NCI-H345 treated with DMSO at 0.1 percent for 48 hours (cell line): ENCODE results near the gene UBE4A.

ENCODE experiments used
- DNase-seq: peaks from one replicate; lab custom pipeline; 2025; ENCODE audit not compliant: unreplicated experiment; lab: John Stamatoyannopoulos, UW

Gene UBE4A, protein sequence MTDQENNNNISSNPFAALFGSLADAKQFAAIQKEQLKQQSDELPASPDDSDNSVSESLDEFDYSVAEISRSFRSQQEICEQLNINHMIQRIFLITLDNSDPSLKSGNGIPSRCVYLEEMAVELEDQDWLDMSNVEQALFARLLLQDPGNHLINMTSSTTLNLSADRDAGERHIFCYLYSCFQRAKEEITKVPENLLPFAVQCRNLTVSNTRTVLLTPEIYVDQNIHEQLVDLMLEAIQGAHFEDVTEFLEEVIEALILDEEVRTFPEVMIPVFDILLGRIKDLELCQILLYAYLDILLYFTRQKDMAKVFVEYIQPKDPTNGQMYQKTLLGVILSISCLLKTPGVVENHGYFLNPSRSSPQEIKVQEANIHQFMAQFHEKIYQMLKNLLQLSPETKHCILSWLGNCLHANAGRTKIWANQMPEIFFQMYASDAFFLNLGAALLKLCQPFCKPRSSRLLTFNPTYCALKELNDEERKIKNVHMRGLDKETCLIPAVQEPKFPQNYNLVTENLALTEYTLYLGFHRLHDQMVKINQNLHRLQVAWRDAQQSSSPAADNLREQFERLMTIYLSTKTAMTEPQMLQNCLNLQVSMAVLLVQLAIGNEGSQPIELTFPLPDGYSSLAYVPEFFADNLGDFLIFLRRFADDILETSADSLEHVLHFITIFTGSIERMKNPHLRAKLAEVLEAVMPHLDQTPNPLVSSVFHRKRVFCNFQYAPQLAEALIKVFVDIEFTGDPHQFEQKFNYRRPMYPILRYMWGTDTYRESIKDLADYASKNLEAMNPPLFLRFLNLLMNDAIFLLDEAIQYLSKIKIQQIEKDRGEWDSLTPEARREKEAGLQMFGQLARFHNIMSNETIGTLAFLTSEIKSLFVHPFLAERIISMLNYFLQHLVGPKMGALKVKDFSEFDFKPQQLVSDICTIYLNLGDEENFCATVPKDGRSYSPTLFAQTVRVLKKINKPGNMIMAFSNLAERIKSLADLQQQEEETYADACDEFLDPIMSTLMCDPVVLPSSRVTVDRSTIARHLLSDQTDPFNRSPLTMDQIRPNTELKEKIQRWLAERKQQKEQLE

DNA sequence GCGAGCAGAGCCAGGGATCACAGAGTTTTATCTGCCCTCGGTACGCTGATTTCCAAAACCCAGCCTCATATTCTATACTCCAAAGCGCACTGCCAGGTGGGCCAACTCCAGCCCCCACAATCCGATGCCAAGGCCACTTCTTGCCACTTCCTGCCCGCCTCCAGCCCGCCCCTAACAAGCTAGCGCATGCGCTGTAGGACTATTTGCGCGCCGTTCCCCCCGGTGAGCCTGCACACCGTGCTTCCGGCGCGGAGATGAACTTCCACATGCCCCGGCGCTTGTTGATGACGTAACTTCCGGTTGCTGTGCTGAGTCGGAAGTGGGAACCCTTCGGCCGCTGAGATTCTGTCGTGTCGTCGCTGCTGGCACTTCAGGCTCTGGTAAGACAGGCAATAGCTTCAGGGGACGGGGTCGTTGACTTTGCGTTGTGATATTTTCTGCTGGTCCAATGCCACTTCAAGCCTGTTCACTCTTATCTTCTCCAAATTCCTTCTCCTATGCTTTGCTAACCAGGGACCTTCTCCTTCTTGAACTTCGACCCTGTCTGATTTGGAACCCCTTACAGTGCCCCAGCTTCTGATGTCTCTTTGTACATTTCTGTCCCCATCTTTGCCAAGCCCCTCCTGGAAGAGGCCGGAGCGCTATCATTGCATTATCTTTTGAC lies at the start of gene UBE4A:
TSS of gene UBE4A (plus strand) at position 306 of the 664 bp plus-strand sequence. CDS start 5,481 bp downstream, outside the sequence.
- DNase-seq, result peak; percentile 95

DNA sequence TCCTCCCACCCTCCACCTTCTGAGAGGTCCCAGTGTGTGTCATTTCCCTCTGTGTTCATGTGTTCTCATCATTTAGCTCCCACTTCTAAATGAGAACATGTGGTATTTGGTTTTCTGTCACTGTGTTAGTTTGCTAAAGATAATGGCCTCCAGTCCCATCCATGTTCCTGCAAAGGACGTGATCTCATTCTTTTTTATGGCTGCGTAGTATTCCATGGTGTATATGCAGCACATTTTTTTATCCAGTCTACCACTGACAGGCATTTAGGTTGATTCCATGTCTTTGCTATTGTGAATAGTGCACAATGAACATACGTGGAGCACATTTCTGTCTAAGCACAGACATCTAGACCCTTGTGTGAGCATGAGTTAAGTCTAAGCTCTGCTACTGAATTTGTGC lies 49.1 kb upstream of the UBE4A start:
- no peak for DNase-seq

DNA sequence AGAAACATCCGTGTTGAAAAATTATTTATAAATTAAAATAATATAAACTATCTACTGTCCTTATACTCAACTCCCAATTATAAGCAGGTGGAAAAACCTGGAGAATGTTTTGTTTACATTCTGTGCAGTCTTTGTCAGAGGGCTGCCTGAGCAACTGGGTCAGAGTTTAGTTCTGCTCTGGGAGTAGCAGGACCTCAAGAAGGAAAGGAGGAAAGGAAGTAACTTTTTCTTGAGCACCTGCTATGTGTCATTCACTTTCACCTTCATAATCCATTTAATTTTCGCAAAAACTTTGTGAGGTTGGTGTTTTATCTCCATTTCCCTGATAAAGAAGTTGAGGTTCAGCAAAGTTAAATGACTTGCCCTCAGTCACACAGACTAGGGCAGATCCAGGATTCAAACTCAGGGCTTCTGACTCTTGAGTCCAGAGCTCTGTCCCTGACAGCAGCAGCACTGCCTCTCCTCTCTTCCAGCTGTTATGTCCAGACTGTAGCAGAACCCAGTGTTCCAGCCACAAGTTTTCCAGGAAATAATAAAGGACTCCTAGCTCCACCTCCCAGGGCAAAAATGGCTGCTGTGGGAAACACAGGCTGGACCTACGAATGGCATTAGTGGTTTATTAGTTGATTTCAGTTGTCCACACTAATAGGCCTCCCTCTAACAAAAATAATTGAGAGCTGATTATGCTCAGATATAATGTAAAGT lies 48.5 kb upstream of the UBE4A start:
- DNase-seq, result no peak

DNA sequence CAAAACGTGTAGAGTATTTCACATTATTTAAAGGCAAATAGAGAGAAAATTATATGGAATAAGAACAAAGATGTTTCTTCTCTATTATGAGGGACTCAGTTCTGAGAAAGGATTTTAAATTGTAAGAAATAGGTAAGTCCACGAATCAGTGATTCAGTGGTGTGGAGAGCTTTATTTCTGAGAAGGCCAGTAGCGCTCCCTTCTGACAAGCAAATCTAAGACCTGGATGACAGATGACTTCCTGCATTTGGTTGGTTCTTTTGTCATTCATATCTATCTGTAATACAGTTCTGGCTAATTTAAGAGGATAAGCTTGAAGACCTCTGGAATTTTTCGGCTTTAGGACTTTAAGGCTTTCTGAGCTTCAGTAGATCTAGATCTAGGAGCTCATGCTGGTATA lies 47.9 kb upstream of the UBE4A start:
- no peak for DNase-seq

DNA sequence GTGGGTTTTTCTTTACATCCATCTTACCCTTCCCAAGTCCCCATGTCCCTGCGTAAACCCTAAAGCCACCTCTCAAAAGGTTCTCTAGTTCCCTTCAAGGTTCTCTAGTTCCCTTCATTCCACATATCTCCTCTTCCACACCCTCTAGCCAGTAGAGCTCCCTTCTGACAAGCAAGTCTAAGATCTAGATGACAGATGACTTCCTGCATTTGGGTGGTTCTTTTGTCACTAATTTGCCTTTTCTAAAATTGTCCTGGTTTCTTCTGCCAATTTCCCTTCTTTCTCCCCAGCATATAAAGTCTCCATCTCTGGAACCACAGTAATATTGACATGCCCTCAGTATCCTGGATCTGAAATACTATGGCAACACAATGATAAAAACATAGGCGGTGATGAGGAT lies 47.1 kb upstream of the UBE4A start:
- DNase-seq, result no peak

DNA sequence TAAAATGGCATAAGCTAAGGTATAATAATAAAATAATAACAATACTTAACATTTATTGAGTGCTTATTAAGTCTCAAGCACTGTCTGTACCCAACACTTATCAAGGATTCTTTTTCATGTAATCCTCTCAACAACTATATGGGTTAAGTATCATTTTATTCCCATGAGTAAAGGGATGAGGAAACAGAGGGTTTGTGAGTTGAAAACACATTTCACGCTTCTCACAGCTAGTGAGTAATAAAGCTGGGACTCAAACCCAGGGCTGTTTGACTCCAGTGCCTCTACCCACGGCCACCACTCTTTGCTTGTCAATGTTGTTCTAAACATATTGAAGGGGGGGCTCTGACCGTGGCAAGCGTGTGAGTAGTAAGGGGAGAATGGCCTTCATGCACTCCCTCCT lies 46.2 kb upstream of the UBE4A start:
- DNase-seq, result no peak

DNA sequence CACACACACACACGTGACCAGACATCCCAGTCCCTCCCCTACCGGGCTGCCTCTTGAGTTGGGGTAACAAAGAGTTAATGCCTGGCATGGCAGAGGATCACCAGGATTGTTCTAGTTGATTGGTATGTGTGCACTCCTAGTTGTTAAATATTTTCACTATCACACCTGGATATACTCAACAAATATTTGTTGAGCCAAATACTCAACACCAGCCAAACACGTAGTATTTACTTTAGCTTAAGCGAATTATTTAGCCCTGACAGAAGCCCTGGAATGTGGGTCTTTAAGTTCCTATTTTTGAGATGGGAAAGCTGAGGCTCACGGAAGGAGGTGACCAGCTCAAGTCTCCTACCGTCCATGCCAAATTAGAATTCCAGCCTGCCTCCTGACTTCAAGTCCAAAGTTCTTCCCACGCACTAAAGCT lies 44.4 kb upstream of the UBE4A start:
- no peak for DNase-seq

DNA sequence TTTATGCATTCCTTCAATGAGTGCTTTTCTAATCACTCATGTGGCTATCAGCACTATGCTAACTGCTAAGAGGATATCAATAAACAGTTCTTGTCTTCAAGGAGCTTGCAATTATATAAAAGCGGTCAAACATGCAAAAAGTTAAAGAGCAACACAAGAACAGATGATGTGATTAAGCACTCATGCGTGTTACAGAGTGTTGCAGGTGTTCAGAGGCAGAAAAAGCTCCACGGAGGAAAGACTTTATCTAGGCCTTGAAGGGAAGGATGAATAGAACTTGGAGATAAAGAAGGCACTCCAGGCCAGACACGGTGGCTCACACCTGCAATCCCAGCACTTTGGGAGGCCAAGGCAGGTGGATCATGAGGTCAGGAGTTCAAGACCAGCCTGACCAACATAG lies 41.3 kb upstream of the UBE4A start:
- no peak for DNase-seq

DNA sequence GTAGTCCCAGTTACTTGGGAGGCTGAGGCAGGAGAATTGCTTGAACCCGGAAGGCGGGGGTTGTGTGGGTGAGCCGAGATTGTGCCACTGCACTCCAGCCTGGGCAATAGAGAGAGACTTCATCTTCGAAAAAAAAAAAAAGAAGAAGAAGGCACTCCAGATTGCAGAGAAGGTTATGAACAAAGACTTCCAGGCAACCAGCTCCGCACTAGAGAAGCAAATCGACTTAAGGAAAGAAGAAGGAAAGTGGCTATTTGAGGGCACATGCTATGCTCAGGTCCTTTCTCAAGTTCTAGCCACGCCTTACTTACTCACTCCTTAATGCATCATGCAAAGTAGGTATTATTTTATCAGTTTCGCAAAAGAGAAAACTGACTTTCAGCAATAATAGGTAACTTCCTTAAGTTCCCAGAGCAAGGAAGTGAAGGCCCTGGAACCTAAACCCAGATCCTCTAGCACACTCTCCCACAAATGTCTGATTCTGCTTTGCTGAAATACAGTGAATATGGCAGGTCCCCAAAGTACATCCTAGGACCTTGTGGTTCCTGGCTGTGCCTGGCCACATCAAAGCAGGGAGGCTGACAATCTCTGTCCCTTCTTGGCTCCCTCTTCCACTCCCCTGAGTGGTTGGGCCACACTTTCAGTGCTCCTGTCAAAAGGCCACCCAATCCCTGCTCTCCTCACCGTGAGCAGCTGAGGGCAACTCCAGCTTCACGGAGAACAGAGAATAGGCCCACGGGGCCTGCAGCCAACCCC lies 40.6 kb upstream of the UBE4A start:
- no peak for DNase-seq

DNA sequence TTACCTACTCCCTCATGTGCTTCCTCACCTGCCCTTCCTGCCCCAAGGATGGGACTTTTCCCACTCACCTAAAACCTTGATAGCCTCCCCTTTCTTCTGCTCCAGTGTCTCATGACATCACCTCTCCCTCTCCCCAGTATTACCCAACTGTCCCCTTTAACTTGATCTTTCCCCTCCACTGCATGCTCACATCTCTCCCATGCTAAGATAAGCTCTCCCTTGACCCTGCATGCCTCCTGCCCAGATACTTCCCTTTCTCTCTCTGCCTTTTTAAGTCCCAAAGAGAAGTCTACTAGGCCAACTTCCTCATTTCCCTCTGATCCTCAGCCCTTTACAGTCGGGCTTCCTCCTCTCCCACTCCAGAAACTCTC lies 40.1 kb upstream of the UBE4A start:
- no peak for DNase-seq

DNA sequence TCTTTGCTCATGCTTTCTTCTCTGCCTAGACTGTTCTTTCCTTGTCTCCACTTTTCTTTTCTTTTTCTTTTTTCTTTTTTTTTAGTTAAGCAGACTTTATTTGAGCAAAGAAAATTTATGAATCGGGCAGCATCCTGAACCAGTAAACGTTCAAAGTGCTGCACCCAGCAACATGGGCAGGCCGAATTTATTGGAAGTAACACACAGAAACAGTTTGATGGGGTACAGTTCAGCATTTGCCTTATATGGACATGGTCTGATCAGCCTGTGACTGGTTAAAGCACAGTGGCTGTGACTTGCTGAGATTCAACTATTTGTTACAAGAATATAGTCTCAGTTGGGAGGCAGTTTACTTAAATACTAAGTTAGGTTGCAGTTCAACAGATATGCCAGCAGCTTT lies 38.9 kb upstream of the UBE4A start:
- DNase-seq, result no peak

DNA sequence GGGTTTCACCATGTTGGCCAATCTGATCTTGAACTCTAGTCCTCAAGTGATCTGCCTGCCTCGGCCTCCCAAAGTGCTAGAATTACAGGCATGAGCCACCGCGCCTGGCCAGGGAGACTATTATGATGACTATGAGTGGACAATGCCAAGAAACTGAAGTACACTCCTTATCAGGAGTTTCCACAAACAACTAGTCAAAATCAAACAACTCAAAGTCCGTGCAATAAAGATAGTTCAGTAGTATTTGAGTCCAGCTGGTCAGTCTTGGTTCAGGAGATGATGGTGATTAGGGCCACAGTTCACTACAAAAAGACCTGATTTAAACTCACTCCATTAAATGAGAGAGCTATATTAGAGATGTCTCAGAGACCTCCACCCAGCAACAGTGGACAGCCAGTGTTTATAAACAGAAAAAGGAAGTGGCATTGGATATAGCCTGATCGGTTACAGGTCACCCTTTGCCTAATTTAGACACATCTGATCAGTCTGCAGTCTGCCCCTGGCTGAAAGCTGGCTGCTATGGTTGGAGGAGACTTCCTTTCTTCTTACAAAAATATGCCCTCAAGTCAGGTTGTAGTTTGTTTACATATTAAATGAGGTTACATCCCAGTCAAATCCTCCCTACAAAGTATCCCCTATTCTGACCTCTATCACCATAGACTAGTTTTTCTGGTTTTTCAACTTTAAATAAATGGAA lies 37.9 kb upstream of the UBE4A start:
- DNase-seq, result no peak

DNA sequence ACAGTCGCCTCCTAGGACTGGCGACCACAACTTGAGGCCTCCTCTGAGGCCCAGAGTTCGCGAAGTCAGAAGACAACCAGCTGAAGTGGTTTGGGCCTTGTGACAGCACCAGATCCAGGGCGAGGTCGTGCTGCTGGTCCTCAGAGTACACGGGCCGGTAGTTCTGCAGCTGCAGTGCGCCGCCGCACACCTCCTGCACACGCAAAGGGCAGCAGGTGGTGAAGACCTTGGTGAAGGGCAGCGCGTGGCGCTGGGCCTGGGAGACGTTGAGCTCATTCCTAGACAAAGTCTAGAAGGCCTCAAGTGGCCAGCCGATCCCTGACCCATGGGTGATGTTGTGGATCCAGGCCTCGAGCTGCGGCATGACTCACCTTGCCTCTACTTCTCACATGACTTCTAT lies 36.7 kb upstream of the UBE4A start:
- no peak for DNase-seq

DNA sequence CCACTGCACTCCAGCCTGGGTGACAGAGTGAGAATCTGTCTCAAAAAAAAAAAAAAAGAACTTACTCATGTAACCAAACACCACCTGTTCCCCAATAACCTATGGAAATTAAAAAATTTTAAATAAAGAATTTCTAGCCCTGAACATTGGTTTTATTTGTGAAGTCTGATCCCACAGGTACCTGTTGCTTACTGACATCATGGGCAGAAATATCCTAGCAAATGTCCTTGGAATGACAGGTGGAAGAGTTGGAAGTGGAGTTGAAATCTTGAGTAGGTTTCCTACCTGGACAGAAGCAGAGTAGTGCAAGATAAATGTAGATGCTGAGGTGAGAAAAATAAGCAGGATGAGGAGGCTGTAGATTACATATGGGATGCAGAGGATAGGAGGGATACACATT lies 34.1 kb upstream of the UBE4A start:
- DNase-seq, result no peak

DNA sequence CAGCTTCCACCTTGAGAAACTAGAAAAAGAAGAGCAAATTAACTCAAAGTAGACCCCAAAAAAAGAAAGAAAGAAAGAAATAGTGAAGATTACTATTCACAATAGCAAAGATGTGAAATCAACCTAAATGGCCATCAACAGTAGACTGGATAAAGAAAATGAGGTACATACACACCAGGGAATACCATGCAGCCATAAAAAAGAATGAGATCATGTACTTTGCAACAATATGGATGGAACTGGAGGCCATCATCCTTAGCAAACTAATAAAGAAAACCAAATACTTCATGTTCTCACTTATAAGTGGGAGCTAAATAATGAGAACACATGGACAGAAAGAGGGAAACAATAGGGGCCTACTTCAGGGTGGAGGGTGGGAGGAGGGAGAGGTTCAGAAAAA lies 30.7 kb upstream of the UBE4A start:
- DNase-seq, result no peak

DNA sequence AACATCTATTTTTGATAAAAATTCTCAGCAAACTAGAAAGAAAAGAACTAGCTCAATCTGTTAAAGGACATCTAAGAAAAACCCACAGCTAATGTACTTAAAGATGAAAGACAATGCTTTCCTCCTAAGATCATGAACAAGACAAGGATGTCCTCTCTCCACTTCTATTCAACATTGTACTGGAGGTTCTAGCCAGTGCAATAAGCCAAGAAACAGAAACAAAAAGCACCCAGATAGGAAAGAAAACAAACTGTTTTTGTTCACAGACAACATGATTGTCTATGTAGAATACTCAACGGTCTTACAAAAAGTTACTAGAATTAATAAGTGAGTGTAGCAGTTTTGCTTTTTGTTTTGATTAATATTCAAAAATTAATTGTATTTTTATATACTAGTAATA lies 24.7 kb upstream of the UBE4A start:
- DNase-seq, result no peak

DNA sequence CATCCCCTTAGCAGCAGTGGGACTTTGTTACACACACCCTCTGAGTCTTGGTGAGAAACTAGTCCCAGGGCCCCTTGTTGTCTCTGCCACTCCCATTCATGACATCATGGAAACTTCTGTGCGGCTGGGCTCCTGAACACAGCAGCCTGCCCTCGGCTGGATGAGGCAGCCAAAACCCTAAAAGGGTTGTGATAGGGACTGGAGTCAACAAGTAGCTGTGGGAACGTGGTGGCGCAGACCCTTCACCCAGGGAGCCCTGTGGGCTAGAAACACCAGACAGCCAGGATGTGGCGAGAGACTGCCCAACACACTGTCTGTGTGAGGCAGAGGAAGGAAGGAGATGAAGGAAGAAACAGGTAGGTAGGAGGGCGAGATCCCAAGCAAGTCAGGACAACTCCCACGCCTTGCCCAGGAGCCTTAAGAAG lies 20.8 kb upstream of the UBE4A start:
- no peak for DNase-seq

DNA sequence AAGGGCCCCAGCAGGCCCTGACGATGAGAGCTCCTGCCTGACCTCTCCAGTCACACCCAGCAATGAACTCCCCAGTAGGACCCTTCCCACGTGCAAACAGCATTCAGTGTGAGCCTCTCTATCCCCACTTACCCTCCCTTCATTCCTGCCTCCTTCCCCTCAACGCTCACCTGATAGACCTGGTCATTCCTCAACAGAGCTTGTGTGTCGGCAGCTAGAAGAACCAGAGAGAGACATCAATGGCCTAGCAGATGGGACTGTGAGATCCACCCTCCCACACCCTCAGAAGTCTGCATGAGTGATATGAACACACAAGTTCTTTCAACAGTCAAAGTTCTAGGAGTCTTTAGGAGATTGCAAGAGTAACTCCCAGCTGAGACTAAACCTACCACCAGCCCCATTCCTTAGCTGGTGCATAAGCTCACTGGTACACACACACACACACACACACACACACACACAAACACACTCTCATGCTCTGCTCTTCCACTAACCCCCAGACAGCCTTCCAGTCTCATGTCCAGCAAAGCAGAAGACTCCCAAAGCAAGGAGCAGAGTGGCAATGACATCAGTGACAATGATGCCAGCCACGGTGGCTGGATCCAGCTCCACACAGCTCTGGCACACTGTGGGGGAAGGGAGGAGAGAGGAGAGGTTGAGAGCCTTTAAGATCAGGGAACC lies 20.0 kb upstream of the UBE4A start:
- no peak for DNase-seq

DNA sequence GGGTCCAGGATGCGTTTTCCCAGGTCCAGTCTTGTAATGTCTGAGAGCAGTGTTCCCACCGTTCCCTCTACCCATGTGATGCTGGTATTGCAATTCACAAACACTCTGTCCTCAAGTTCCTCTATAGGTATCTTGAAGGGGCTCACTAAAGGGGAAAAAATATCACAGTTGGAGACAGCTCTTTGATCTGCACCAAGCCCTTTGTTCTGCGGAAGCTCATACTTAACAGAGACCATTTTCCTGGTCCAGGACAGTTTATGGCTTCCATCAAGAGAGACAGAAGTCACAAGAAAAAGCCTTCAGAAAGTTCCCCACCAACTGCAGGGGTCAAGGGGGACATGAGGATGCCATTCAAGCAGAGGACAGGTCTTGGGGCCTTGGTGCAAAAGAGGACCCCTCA lies 19.0 kb upstream of the UBE4A start:
- no peak for DNase-seq
